ENCODE results near the gene DMPK. TPM values are rescaled to one million over a fixed set of nuclear protein-coding genes. Genes with fewer than 3 reads are reported as not detected.

Gene DMPK
- total and polyA plus RNA-seq, 2 of the 4 experiments (the other 2 are of a cell fraction): 7.9 to 50.7 TPM

- no peak for ATAC-seq (ENCODE audit: low read depth)
- no peak overlapping the region for H2BK120ac ChIP-seq (ENCODE audit: low read depth, low read length)
- H2AK5ac ChIP-seq (ENCODE audit: low read depth, low read length): 0 out of 2 replicates have a peak overlapping the region, but pooled peaks have one; percentile 63
- H3K36me3 ChIP-seq (ENCODE audit: control insufficient read depth, insufficient read depth, low read length): no peaks in the 10 kb centered on the region
- H2BK15ac ChIP-seq (ENCODE audit: low read depth, low read length): no peak overlapping the region
- H3K4ac ChIP-seq (ENCODE audit: low read depth, low read length): no peak overlapping the region
- 0 out of 4 replicates have a peak, but pooled peaks cover 0 to 5% of the 10 kb centered on the region in 2 experiments for H3K79me1 ChIP-seq (ENCODE audit: low read depth in 1 of 2, low read length in 2 of 2)
- in situ Hi-C loops (cut with MboI; ENCODE audit: low sequenced_read_pairs) (no loop called here), intact Hi-C loops (cut with micrococcal nuclease) (no loop called here), dilution Hi-C loops (cut with HindIII; ENCODE audit: low sequenced_read_pairs, unreplicated experiment) (no loop called here)
- H3K27me3 ChIP-seq (ENCODE audit: control insufficient read depth, insufficient read depth, low read length): no peaks in the 10 kb centered on the region
- CTCF ChIA-PET: no interaction called here
- H4K5ac ChIP-seq (ENCODE audit: low read depth, low read length): no peak overlapping the region
- peaks cover 4% of the 10 kb centered on the region for H3K9me3 ChIP-seq (ENCODE audit: control insufficient read depth, insufficient read depth, low read length)
- no peak overlapping the region for H2BK5ac ChIP-seq (ENCODE audit: low read depth, low read length, poor library complexity, severe bottlenecking)
- H2BK20ac ChIP-seq (ENCODE audit: low read depth, low read length): no peak overlapping the region
- H3K9me1 ChIP-seq (ENCODE audit: insufficient read depth, low read length): 0 out of 2 replicates have a peak, but pooled peaks cover 2% of the 10 kb centered on the region
- no peak overlapping the region for H2AK9ac ChIP-seq (replicated peaks; ENCODE audit: low read depth, low read length, poor library complexity)
- H3K23ac ChIP-seq (ENCODE audit: low read depth, low read length): no peak overlapping the region
- TF ChIP-seq FOS (IDR thresholded peaks at IDR 0.05; ENCODE audit: low read depth, low read length) (no peak), MAFK (IDR thresholded peaks at IDR 0.05; ENCODE audit: low read depth, low read length) (no peak), NFE2L2 (IDR thresholded peaks at IDR 0.05; ENCODE audit: low read depth, low read length) (no peak), CEBPB (IDR thresholded peaks at IDR 0.05; ENCODE audit: low read depth, low read length) (no peak), RFX5 (IDR thresholded peaks at IDR 0.05; ENCODE audit: low read depth, low read length) (no peak), MXI1 (IDR thresholded peaks at IDR 0.05; ENCODE audit: borderline replicate concordance, low read depth, low read length) (no peak), USF2 (IDR thresholded peaks at IDR 0.05; ENCODE audit: low read depth, low read length) (no peak), CHD1 (IDR thresholded peaks at IDR 0.05; ENCODE audit: low read depth, low read length) (no peak), RCOR1 (IDR thresholded peaks at IDR 0.05; ENCODE audit: insufficient replicate concordance, low read length) (no peak), MAZ (IDR thresholded peaks at IDR 0.05; ENCODE audit: borderline replicate concordance, low read depth, low read length) (no peak), SMC3 (IDR thresholded peaks at IDR 0.05; ENCODE audit: low read depth, low read length) (no peak), ELK1 (IDR thresholded peaks at IDR 0.05; ENCODE audit: borderline replicate concordance, low read depth, low read length) (no peak), BHLHE40 (IDR thresholded peaks at IDR 0.05; ENCODE audit: low read depth, low read length) (no peak)
- DNase-seq: no peak
- no peak overlapping the region for H2AFZ ChIP-seq (replicated peaks; ENCODE audit: low read length, poor library complexity)
- H3K4me1 ChIP-seq (ENCODE audit: control insufficient read depth, insufficient read depth, low read length): peaks cover 8% of the 10 kb centered on the region
- H3K18ac ChIP-seq (ENCODE audit: low read depth, low read length): no peak overlapping the region
- H4K91ac ChIP-seq (ENCODE audit: insufficient read depth, low read depth, low read length): no peak overlapping the region
- no peak overlapping the region for H3K27ac ChIP-seq (ENCODE audit: insufficient read depth, low read length)
- 92% methylated on average over 31 of the region's 57 CpGs; no CpG with 5 or more reads in 1 of the 2 experiments for WGBS, 2 experiments (ENCODE audit: extremely low coverage in 2 of 2, insufficient read length in 1 of 2)
- no peak overlapping the region for H3K56ac ChIP-seq (ENCODE audit: extremely low read depth, insufficient read depth, low read length)
- H3K4me3 ChIP-seq (ENCODE audit: insufficient read depth, low read depth, low read length): no peak overlapping the region
- POLR2A ChIA-PET (ENCODE audit: unreplicated experiment): no interaction called here
- no peak overlapping the region for H4K8ac ChIP-seq (ENCODE audit: low read depth in 2 of 2, low read length in 2 of 2)
- no peaks in the 10 kb centered on the region for H4K20me1 ChIP-seq (ENCODE audit: insufficient read depth, low read length)
- no peak overlapping the region for H3K9ac ChIP-seq (ENCODE audit: low read depth, low read length)
- H3K4me2 ChIP-seq (ENCODE audit: low read depth, low read length): no peak overlapping the region
- BruUV-seq (replicated peaks): no TSS peak
- no peak overlapping the region for H3K14ac ChIP-seq (replicated peaks; ENCODE audit: low read depth, low read length)
Measured at GRCh38 chr19:45804140-45804958, 22.1 kb upstream of the DMPK start.
